ENCODE data around the gene NPLOC4.

NPLOC4 gene

DNA sequence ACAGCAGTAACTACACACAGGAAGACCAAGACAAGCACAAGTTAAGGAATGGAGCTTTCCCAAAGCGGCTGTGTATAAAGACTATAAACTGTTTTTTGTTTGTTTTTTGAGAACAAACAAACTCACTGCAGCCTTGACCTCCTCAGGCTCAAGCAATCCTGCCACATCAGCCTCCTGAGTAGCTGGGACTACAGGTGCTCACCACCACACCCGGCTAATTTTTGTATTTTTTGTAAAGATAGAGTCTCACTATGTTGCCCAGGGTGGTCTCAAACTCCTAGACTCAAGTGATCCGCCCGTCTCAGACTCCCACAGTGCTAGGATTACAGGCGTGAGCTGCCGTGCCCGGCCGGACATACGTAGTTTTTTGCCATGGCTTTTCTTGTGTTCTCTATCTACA, 23.5 kb upstream of the NPLOC4 start:
- no peak for DNase-seq

DNA sequence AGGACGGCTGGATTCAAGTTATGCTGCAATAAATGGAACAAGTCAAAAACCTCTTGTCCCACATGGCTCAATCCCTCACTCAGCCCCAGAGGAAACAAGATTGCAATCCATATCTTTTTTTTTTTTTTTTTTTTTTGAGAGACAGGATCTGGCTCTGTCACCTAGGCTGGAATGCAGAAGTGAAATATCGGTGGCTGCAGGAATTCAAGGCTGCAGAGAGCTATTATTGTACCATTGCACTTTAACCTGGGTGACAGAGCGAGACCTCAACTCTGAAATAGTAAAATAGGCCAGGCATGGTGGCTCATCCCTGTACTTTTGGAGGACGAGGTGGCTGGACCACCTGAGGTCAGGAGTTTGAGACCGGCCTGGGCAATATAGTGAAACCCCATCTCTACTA, 22.1 kb upstream of the NPLOC4 start:
- no peak for DNase-seq

DNA sequence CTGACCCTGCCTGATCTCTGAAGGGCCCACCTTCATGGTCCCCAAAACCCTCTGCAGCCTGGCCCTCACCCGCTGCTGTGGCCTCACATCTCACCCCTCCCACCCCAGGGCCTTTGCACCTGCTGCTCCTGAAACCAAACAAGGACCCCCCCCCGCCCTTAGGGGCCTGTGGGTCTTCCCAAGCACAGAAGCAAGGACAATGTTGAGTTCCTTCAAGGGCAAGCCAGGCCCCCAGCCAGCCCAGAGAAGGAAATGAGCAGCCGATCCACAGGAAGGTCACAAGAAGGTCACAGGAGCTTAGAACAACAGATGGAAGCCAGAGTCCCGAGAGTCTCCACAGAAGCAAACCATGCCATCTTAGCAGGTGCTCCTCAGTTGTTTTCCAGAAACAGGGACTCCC, 19.9 kb upstream of the NPLOC4 start:
- DNase-seq, result no peak

DNA sequence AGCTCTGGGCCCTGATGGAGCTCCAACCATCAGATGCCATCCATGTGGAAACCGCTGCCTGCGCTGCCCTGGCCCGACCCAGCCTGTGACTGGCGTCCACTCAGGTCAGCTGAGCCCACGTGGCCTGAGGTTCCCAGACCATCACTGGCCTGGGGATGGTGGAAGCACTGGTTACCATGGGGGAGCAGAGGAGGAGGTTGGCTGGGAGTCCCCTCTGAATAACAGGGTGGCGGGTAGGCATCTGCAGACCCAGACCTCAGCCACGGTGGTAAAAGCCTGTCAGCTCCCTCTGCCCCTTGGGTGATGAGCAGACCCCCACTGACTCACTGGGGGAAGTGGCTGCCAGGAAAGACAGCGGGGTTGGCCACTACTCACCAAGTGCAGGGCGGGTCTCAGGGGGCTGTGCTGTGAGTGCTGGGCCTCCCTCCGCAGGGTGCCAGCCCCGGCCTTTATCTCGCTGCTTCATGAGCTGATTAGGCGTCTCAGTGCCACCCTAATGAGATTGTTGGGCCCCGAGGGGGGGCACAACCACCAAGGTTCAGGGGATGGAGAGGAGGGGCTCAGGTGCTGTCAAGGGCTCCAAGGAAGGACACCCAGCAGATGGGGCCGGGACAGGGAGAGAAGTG, 19.3 kb upstream of the NPLOC4 start, which contains the start of gene PDE6G:
PDE6G (minus strand) TSS at position 425 of the 626 bp plus-strand sequence. CDS start 3,237 bp downstream, outside the sequence.
- no peak for DNase-seq

DNA sequence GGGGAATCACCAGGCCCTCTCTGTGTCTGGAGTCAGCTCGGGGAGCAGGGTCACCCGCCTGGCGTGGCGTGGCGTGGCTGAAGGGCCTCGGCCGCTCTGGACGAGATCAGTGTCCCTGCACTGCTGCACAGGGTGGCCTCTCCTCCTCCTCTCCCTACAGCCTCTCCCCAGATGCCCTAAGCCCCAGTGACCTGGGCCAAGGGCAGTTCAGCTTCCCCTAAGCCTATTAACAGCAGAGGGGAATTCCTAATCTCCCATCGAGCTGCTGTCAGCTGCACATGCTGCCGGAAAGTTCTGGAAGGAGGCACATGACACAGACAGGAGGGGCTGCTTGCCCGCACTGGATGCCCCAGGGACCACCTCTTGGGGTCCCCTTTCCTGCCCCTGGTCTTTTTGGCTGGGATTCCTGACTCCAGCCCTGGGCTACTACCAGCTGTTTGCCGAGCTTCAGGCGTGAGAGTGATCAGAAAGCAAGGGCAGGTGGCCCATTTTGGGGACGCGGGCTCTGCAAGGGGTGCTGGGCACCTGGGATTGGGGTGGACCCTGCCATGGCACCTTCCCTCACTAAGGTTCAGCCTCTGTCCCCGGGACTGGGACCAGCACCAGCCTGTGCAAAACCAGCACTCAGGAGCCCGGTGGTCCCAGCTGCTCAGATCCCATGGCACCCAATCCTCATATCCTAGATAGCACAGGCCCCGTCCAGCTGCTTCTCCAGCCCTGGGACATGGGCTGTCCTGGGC, 18.6 kb upstream of the NPLOC4 start:
- no peak for DNase-seq

DNA sequence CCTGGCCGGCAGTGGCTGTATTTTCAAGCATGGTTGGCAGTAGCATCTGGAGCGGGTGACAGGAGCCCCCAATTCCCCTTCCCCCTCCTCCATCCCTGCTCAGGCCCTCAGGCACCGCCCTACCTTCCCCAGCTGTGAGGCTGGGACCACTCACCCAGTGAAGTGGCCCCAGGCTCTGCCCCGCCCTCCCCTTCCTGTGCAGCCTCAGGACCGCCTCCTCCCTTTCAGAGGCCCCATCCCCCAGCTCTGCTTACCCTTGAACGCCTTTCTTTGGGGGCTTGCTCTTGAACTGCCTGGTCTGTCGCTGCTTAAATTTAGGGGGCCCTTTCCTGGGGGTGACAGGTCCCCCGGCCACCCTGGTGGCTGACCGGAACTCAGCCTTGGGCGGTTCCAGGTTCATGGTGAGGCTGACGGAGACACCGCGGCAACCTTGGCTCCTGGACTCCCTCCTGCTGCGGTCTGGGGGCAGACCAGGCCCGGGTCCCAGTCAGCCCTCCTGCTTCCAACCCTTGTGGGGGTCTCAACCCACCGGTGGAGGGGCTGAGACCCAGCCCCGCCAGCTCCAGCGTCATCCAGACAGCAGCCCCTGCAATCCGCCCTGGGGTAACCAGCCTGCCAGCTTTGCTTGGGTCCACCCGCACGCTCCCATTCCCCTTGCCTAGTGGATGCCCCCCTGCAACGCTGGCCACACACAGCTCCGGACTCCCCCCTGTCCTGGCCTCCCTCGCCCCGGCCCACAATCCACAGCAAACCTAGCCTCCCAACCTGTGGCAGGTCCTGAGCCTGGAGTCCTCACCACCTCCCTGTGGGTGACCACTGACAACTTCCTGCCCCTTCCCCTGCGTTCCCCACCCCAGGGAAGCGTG, 16.2 kb upstream of the NPLOC4 start:
- no peak for DNase-seq

DNA sequence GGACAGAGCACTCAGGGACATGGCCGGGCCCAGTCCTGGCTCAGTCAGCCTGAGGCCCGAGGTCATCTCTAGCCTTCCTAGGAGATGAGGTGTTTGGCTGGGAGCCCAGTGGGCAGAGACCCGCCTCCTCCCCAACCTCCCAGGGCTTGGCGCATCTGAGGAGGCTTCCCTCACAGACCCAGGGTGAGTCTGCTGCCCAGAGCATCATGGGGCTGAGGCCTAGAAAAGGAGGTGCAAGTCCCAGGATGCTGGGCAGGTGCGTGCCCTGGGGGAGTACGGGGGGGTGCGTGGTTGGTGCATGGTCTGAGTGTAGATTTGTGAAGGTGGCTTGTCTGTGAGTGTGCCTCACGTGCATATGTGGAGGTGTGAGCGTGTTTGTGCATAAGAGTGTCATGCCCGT, 14.8 kb upstream of the NPLOC4 start:
- DNase-seq, result no peak

DNA sequence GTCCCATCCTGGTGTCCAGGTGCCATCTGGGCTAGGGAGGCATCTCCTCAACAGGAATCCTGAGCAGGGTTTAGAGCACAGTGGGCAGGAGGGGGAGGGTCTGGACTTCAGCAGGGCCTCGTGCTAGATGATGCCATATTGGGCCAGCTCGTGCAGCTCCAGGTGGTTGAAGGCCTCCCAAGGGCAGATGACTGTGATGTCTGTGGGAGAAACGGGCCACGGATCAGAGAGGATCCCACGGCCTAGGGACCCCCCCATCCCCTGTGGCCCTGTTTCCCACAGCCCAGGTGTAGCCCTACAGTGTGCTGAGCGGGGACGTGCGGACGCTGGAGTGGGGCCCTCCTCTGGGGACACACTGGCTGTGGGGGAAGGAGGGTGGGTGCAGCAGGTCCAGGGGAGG, 14.0 kb upstream of the NPLOC4 start:
- no peak for DNase-seq

DNA sequence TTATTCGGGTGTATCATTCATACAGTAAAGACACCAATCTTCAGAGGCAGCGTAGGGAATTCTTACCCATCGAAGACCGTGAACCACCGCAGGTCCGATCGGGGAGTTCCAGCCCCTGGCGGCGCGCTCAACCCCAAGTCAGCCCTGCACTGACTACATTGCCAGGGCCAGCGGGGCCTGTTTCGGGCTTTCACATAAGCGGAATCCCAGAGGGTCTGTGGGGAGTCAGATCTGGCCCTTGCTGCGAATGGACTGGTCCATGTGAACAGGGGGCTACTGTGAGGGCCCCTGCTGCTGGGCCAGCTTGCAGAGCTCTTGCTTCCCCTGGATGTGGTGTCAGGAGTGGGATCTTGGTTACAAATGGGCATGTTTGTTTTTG, 11.8 kb upstream of the NPLOC4 start:
- DNase-seq, result no peak

DNA sequence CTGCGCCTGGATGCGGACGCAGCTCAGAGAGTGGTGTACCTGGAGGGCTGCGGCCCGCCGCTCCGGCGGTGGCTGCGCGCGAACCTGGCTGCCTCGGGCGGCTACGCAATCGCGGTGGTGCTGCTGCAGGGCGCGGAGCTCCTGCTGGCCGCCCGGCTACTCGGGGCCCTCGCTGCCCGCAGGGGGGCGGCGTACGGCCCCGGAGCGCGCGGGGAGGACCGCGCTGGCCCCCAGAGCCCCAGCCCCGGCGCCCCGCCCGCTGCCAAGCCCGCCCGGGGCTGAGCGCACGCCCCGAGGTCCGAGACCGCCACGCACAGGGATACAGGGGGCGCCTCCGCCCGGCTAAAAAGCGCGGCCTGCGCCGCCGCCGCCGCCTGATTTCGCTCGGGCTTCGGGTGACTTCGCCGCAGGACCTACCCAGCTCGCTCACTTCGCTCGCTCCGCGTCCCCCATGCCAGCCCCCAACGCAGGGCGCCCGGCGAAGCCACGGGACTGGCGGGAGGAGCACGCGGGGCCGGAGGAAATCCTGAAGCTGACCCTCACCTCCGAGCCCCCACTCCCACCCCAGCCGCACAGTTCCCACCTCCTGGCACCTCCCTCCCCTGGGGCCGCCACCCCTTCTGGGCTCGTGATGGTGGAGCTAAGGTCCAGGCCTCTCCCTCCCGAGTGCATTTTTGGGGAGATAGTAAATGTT, 11.2 kb upstream of the NPLOC4 start:
- DNase-seq, result no peak

DNA sequence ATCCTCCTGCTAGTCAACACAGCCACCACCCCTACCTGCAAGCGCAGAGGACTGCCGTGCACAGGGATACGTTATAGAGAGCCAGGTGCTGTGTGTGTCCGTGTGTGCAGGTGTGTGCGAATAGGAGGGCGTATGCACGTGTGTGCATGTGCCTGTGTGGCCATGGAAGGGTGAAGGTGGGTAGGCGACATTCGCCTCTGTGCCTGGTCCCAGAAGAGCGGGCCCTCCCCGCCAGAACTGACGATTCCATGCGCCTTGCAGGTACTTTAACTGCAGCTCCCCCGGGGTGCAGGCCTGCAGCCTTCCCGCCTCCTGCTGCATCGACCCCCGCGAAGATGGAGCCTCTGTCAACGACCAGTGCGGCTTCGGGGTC, 10.7 kb upstream of the NPLOC4 start:
- no peak for DNase-seq

DNA sequence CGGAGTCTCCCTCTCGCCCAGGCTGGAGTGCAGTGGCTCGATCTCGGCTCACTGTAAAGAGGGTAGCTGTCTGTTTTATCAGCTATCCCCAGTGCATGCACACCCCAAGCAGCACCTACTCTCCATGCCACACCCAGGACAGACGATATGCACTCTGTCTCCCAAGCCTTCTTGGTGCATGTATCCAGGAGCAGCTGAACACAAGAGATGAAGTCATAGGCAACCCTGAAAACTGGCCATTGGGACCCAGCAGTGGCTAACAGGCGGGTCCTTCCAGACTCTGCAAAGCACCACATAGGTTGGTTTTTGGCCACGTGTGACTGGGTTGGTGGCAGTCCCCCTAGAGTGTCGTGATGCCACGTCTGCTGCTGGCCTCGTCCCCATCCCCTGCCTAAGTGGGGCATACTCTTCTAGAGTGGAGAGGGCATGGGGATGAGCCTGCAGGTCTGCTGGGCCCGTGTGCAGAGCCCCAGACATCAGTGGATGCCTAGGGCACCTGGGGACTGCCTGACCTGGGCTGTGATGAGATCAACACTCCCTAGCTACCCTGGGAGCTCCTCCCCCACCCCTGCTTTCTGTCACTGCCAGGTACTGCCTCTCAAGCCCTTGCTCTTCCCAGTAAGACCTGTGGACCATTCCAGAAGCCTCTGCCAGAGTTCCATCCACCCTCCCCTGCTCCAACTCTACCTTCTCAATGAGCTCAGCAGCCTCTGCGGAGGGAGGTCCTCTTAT, 10.1 kb upstream of the NPLOC4 start:
- no peak for DNase-seq

DNA sequence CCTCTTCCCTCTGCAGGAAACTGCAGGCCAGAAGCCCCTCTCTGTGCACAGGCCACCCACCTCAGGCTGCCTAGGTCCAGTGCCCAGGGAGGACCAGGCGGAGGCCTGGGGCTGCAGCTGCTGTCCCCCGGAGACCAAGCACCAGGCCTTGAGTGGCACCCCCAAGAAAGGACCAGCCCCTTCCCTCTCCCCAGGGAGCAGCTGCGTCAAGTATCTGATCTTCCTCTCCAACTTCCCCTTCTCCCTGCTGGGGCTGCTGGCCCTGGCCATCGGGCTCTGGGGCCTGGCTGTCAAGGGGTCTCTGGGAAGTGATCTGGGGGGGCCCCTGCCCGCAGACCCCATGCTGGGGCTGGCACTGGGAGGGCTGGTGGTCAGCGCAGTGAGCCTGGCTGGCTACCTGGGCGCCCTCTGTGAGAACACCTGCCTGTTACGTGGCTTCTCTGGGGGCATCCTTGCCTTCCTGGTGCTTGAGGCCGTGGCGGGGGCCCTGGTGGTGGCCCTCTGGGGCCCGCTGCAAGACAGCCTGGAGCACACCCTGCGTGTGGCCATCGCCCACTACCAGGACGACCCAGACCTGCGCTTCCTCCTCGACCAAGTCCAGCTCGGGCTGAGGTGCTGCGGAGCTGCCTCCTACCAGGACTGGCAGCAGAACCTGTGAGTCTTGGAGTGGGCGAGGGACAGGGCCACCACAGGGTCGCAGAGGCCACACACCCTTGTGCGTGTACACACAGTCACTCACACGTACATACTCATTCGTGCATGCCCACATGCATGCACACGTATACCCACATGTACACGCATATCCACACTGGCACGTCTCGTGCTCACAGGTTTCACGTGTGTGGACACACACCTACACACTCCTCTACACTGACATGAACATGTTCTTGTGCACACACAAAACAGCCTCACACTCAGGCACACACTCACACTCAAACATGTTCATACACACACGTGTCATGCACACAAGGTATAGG, 8.4 kb upstream of the NPLOC4 start:
- no peak for DNase-seq

DNA sequence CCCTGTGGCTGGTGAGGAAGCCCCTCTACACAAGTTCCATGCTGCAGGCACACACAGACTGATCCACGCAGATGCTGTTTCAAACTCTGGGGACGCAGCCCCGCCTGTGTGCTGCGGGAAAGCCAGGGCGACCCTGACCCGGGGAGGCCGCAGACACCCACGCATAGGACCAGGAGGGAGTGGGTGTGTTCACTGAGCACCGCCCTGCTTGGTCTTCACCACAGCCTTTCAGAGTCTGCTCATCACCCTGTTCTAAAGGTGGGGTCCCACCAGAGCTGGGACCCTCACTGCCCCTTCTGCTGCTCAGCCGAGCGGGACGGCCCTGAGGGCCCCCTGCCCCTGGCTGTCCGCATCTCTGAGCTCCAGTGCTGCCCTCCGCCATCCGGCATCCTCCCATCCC, 7.6 kb upstream of the NPLOC4 start:
- no peak for DNase-seq

DNA sequence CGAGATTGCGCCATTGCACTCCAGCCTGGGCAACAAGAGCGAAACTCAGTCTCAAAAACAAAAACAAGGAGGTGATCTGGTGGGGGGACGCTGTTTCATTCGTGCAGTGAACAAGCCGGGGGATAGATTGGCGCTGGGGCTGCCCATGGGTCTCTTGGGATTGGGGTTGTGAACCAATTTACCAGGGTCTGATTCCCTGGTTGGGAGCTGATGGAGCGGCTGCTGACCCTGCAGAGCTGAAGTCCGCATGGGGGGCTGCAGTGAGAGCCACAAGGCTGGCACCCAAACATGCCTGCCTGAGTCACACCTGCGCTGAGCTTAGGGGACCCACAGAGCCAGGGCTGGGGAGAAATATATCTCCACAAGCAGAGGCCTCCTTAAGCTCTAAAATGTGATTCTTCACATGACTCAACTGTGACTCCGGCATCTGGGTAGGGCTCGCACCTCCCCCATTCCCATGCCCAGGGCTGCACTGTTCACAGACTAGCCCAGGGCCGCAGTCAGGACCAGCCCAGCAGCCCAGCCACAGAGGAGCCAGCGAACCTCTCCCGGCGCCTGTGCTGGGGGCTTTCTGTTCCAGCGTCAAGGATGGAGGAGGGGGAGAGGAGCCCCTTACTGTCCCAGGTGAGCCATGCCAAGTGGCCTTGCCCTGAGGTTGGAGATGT, 5.0 kb upstream of the NPLOC4 start:
- DNase-seq, result no peak

DNA sequence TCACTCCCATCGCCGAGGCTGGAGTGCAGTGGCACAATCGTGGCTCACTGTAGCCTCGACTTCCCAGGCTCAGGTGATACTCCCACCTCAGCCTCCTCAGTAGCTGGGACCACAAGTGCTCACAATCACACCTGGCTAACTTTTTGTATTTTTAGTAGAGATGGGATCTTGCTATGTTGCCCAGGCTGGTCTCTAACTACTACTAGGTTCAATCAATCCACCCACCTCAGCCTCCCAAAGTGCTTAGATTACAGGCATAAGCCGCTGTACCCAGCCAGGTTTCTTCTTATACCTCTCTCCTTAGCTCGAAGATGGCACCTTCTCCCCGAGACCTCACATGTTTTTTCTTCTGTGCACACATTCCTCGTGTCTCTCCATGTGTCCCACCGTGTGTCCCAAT, 3.1 kb upstream of the NPLOC4 start:
- DNase-seq, result no peak

DNA sequence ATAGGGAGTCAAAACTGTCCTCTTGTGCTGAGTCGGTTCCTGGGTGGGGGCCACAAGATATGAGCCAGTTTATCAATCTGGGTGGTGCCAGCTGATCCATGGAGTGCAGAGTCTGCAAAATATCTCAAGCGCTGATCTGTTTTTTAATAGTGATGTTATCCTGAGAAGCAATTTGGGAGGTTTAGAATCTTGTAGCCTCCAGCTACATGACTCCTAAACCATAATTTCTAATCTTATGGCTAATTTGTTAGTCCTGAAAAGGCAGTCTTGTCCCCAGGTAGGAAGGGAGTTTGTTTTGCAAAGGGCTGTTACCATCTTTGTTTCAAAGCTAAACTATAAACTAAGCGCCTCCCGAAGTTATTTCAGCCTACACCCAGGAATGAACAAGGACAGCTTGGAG, 1.8 kb upstream of the NPLOC4 start:
- DNase-seq, result no peak

DNA sequence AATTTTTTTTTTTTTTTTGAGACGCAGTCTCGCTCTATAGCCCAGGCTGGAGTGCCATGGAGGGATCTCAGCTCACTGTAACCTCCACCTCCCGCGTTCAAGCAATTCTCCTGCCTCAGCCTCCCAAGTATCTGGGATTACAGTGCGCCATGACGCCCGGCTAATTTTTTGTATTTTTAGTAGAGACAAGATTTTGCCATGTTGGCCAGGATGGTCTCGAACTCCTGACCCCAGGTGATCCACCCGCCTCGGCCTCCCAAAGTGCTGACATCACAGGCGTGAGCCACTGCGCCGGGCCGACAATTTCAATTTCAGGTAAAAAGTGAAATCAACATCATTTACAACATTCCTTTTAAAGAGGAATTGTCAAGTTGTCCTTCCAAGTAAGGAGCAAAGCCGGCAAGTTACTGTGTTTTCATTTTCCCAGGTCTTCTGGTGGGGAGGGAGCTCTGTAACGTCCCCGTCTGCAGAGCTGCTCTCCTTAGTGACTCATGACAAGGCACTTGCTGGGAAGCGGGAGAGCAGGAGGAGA, 873 bp downstream of the NPLOC4 start:
- no peak for DNase-seq

DNA sequence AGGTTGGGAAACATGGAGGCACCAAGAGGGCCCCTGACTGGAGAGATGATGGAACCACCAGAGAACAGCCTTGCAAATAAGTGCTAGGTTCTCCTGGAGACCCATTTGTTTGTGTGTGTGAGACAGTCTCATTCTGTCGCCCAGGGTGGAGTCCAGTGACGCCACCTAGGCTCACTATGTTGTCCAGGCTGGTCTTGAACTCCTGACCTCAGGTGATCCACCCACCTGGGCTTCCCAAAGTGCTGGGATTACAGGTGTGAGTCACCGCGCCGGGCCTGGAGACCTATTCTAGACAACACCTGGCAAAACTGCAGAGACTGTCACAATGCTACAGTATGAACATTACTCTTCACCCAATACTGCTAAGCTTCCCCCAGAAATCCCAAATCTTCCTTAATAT, 1.5 kb downstream of the NPLOC4 start:
- no peak for DNase-seq

DNA sequence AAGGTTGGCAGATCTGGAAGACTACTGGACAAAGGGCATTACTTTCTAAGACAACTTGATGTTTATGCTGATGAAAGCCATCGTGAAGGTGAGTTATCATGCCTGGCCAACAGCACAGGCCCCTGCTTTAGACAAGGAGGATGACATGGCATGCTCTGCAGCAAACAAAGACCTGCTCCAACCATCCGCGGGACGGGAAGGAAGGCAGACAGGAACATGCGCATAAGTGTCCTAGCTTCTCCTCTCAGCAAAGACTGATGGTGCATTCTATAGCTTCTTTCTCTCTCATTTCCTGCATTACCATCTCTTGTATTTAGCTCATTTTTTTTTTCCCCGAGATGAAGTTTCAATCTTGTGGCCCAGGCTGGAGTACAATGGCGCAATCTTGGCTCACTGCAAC, 5.4 kb downstream of the NPLOC4 start:
- no peak for DNase-seq

DNA sequence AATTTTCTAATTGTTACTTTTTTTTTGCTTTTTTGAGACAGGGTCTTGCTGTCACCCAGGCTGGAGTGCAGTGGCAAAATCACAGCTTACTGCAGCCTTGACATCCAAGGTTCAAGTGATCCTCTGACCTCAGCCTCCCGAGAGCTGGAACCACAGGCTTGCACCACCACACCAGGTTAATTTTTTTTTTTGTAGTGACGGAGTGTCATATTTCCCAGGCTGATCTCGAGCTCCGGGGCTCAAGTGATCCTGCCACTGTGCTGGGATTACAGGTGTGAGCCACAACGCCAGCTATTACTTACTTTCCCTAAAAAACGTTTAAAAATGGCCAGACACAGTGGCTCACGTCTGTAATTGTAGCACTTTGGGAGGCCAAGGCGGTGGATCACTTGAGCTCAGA, 6.6 kb downstream of the NPLOC4 start:
- no peak for DNase-seq
